BLaER1 (cell line): Measurements from ENCODE around the gene PPP1R3E.

Experiments used
- H3K27ac ChIP-seq: shearing (Covaris generic); formaldehyde crosslinking; 2 replicates; pipeline ENCODE4 v1.8.1; 2022
- H3K27me3 ChIP-seq: shearing (Covaris generic); formaldehyde crosslinking; 2 replicates; pipeline ENCODE4 v1.8.1; 2022
- H3K36me3 ChIP-seq: shearing (Covaris generic); formaldehyde crosslinking; 2 replicates; pipeline ENCODE4 v1.8.1; 2022
- H3K4me1 ChIP-seq: shearing (Covaris generic); formaldehyde crosslinking; 2 replicates; pipeline ENCODE4 v1.8.1; 2022
- H3K4me2 ChIP-seq: shearing (Covaris generic); formaldehyde crosslinking; 2 replicates; pipeline ENCODE4 v1.8.1; 2022
- H3K4me3 ChIP-seq: shearing (Covaris generic); formaldehyde crosslinking; 2 replicates; pipeline ENCODE4 v1.8.1; 2022
- H3K9ac ChIP-seq: shearing (Covaris generic); formaldehyde crosslinking; 2 replicates; pipeline ENCODE4 v1.8.1; 2022
- H3K9me3 ChIP-seq: shearing (Covaris generic); formaldehyde crosslinking; 2 replicates; pipeline ENCODE4 v1.8.1; 2022
- H4K20me1 ChIP-seq: shearing (Covaris generic); formaldehyde crosslinking; 2 replicates; pipeline ENCODE4 v1.8.1; 2022
- Cebpa-rat ChIP-seq: shearing (Covaris generic); IDR thresholded peaks from 2 replicates; pipeline ENCODE4 v1.8.1; 2022

PPP1R3E gene

GRCh38 chr14:23297611-23298277 lies 4.9 kb downstream of the PPP1R3E start:
- peaks cover 31% of the 10 kb centered on the region for H3K36me3 ChIP-seq
- H3K4me3 ChIP-seq: no peak overlapping the region
- H3K4me2 ChIP-seq: no peak overlapping the region
- H3K4me1 ChIP-seq: peaks cover 34% of the 10 kb centered on the region
- no peaks in the 10 kb centered on the region for H4K20me1 ChIP-seq
- no peaks in the 10 kb centered on the region for H3K9me3 ChIP-seq
- H3K9ac ChIP-seq: 0 out of 2 replicates have a peak overlapping the region, but pooled peaks have one; percentile 7
- H3K27me3 ChIP-seq: no peaks in the 10 kb centered on the region
- no peak for TF ChIP-seq Cebpa-rat
- no peak overlapping the region for H3K27ac ChIP-seq

- H4K20me1 ChIP-seq: no peaks in the 10 kb centered on the region
- H3K27me3 ChIP-seq: no peaks in the 10 kb centered on the region
- no peak overlapping the region for H3K4me3 ChIP-seq
- H3K4me1 ChIP-seq: peaks cover 33% of the 10 kb centered on the region
- H3K4me2 ChIP-seq: no peak overlapping the region
- TF ChIP-seq Cebpa-rat: no peak
- no peak overlapping the region for H3K27ac ChIP-seq
- H3K9me3 ChIP-seq: no peaks in the 10 kb centered on the region
- H3K9ac ChIP-seq: peak overlapping the region; percentile 5; the same call in 1 of the 2 replicates
- H3K36me3 ChIP-seq: peaks cover 31% of the 10 kb centered on the region
Observed at GRCh38 chr14:23297096-23297495, 5.6 kb downstream of the PPP1R3E start.

GRCh38 chr14:23296012-23296777 lies 6.5 kb downstream of the PPP1R3E start:
- Histone ChIP-seq H3K4me2 (no peak overlapping the region), H3K9ac (no peak overlapping the region), H3K4me1 (peaks cover 33% of the 10 kb centered on the region), H3K27me3 (no peaks in the 10 kb centered on the region), H3K4me3 (no peak overlapping the region), H3K36me3 (peaks cover 31% of the 10 kb centered on the region), H3K9me3 (no peaks in the 10 kb centered on the region), H4K20me1 (no peaks in the 10 kb centered on the region), H3K27ac (no peak overlapping the region)
- TF ChIP-seq Cebpa-rat: no peak

GRCh38 chr14:23294734-23295561 lies 7.7 kb downstream of the PPP1R3E start:
- Histone ChIP-seq H3K4me2 (peak overlapping the region; percentile 37; the same call in 1 of the 2 replicates), H3K4me3 (no peak overlapping the region), H3K27ac (no peak overlapping the region), H3K36me3 (peaks cover 31% of the 10 kb centered on the region), H3K9ac (no peak overlapping the region), H3K9me3 (no peaks in the 10 kb centered on the region), H4K20me1 (no peaks in the 10 kb centered on the region), H3K27me3 (no peaks in the 10 kb centered on the region), H3K4me1 (peaks cover 26% of the 10 kb centered on the region)
- TF ChIP-seq Cebpa-rat: no peak

- H3K27me3 ChIP-seq: no peaks in the 10 kb centered on the region
Observed at GRCh38 chr14:23286902-23287479, 15.7 kb downstream of the PPP1R3E start.

GRCh38 chr14:23286020-23286901 lies 16.4 kb downstream of the PPP1R3E start, which contains the start of gene HOMEZ:
Gene HOMEZ, minus strand, starts transcription at chr14:23286132. Its CDS starts 180 bp downstream, at chr14:23285952.
- Histone ChIP-seq H3K4me3 (peak within 1 kb of the TSS; percentile 88), H3K4me1 (peaks cover 23% of the 10 kb centered on the region), H3K9ac (peak within 1 kb of the TSS; percentile 89), H3K27me3 (no peaks in the 10 kb centered on the region), H3K27ac (peak within 1 kb of the TSS; percentile 80), H3K4me2 (peak within 1 kb of the TSS; percentile 91), H4K20me1 (no peaks in the 10 kb centered on the region), H3K9me3 (no peaks in the 10 kb centered on the region), H3K36me3 (0 out of 2 replicates have a peak, but pooled peaks cover 12% of the 10 kb centered on the region)
- TF ChIP-seq Cebpa-rat: no peak

More at GRCh38 chr14:23286902-23287479, 15.7 kb downstream of the PPP1R3E start:
- H3K27ac ChIP-seq: peak overlapping the region; percentile 79
- no peak for TF ChIP-seq Cebpa-rat
- H3K4me3 ChIP-seq: peak overlapping the region; percentile 88
- H3K9ac ChIP-seq: peak overlapping the region; percentile 89
- H3K9me3 ChIP-seq: no peaks in the 10 kb centered on the region
- no peaks in the 10 kb centered on the region for H4K20me1 ChIP-seq
- H3K4me2 ChIP-seq: peak overlapping the region; percentile 91
- H3K36me3 ChIP-seq: 0 out of 2 replicates have a peak, but pooled peaks cover 7% of the 10 kb centered on the region
- H3K4me1 ChIP-seq: peaks cover 21% of the 10 kb centered on the region

GRCh38 chr14:23285530-23286019 lies 17.1 kb downstream of the PPP1R3E start:
- no peaks in the 10 kb centered on the region for H3K9me3 ChIP-seq
- peak overlapping the region; percentile 89 for H3K9ac ChIP-seq
- no peaks in the 10 kb centered on the region for H4K20me1 ChIP-seq
- 0 out of 2 replicates have a peak, but pooled peaks cover 12% of the 10 kb centered on the region for H3K36me3 ChIP-seq
- no peak for TF ChIP-seq Cebpa-rat
- peak overlapping the region; percentile 80 for H3K27ac ChIP-seq
- peak overlapping the region; percentile 89 for H3K4me2 ChIP-seq
- H3K4me3 ChIP-seq: peak overlapping the region; percentile 88
- H3K4me1 ChIP-seq: peaks cover 30% of the 10 kb centered on the region
- no peaks in the 10 kb centered on the region for H3K27me3 ChIP-seq
